ENCODE results near the gene AP4E1.

AP4E1 gene

DNA sequence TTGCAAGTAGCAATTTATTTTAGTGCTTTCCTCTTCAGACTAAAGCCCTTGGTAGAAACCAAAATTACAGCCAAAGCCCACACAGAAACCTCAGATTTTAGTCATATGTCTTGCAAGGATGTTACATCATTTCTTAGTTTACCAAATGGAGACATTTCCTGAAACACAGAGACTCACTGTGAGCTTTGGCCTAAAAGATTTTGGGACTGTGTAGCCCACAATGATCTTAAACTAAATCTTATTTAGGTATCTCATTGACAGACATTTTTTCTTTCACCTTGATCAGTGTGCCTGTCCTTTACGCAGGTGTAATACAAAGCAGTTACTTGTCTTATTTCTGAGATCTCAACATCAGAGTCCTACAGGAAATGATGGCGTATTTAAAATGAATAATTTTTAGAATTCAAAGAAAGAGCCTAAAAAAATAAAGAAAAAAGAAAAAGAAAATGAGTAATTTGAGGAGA, 27.8 kb upstream of the AP4E1 start:
- in situ Hi-C loops (cut with HindIII; ENCODE audit: low sequenced_read_pairs) = no loop called here
- H3K4me3 ChIP-seq (ENCODE audit: low read depth, low read length) = no peak overlapping the region
- DNase-seq (ENCODE audit: low read depth) = no peak
- TF ChIP-seq, protein P1, sequence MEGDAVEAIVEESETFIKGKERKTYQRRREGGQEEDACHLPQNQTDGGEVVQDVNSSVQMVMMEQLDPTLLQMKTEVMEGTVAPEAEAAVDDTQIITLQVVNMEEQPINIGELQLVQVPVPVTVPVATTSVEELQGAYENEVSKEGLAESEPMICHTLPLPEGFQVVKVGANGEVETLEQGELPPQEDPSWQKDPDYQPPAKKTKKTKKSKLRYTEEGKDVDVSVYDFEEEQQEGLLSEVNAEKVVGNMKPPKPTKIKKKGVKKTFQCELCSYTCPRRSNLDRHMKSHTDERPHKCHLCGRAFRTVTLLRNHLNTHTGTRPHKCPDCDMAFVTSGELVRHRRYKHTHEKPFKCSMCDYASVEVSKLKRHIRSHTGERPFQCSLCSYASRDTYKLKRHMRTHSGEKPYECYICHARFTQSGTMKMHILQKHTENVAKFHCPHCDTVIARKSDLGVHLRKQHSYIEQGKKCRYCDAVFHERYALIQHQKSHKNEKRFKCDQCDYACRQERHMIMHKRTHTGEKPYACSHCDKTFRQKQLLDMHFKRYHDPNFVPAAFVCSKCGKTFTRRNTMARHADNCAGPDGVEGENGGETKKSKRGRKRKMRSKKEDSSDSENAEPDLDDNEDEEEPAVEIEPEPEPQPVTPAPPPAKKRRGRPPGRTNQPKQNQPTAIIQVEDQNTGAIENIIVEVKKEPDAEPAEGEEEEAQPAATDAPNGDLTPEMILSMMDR (IDR thresholded peaks at IDR 0.05; ENCODE audit: low read depth, low read length, missing control alignments) = no peak

DNA sequence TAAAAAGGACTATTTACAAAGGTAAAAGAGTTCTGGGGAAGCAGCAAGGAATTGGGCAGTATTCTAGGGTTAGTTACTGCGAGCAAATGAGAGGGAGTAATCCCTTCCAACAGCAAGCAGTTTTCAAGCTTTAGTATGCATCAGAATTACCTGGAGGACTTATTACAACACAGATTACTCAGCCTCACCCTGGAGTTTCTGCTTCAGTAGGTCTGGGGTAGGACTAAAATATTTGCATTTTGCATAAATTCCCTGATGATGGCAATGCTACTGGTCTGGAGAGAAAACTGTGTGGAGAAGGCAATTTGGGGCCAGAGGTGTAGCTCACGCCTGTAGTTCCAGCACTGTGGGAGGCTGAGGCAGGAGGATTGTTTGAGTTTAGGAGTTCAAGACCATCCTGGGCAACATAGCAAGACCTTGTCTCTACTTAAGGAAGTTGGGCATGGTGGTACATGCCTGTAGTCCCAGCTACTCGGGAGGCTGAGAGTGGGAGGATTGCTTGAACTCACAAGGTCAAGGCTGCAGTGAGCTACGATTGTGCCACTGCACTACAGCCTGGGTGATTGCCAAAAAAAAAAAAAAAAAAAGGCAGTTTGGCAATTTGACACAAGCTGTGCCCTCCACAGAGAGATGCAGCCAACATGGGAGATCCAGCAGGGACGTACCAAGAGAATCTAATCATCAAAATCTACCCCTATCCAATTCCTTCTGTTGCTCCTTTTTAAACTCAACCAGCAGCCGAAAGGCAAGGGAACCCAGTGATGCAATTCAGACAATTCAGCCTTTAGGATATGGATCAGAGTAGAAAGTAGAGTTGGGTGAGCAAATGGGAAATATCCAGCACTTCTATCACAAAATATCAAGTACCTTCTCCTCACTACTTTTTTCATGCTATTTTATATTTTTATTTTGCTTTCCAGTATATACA, 27.1 kb upstream of the AP4E1 start:
- TF ChIP-seq, protein P1 (IDR thresholded peaks at IDR 0.05; ENCODE audit: low read depth, low read length, missing control alignments) = no peak
- in situ Hi-C loops (cut with HindIII; ENCODE audit: low sequenced_read_pairs) = no loop called here

DNA sequence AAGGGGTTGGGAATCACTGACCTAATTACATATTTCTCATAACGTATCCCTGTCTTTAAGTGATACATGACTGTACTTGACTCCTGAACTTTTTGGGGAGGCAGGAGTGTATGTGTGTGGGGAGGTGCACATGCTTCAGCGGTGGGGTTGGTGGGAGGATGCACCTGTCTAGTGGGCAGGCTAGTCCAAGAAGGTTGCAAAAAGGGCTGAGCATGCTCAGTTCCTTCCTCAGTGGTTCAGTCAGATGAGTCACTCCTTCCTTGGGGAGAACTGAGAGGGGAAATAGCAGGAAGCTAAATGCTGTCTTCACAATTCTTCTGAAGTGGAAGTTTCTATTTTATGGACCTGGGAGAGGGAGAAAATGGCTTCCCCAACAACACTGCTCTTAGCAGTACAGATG, 24.6 kb upstream of the AP4E1 start:
- DNase-seq (ENCODE audit: low read depth) = no peak
- TF ChIP-seq, protein P1 (IDR thresholded peaks at IDR 0.05; ENCODE audit: low read depth, low read length, missing control alignments) = no peak
- in situ Hi-C loops (cut with HindIII; ENCODE audit: low sequenced_read_pairs) = no loop called here
- no peak overlapping the region for H3K4me3 ChIP-seq (ENCODE audit: low read depth, low read length)

More for the DNA sequence above, 27.1 kb upstream of the AP4E1 start:
- no peak overlapping the region for H3K4me3 ChIP-seq (ENCODE audit: low read depth, low read length)
- DNase-seq (ENCODE audit: low read depth) = no peak

DNA sequence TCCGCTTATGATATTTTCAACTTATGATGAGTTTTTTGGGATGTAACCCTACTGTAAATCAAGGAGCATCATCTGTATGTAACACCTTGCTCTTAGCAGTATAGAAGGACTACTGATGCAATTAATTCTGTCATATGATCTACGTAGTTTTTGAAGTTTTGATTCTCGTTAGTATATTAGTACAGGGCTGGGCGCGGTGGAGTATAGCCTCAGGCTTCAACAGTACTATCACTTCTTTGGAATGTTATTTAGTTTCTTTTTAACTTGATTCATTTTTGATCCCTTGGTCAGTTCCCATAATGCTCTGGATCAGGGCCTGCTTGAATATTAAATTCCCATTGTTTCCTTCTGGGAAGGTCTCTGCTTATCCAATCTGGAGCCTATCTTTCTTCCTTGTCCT, 23.9 kb upstream of the AP4E1 start:
- no peak overlapping the region for H3K4me3 ChIP-seq (ENCODE audit: low read depth, low read length)
- no peak for DNase-seq (ENCODE audit: low read depth)
- in situ Hi-C loops (cut with HindIII; ENCODE audit: low sequenced_read_pairs) = no loop called here
- TF ChIP-seq, protein P1 (IDR thresholded peaks at IDR 0.05; ENCODE audit: low read depth, low read length, missing control alignments) = no peak

DNA sequence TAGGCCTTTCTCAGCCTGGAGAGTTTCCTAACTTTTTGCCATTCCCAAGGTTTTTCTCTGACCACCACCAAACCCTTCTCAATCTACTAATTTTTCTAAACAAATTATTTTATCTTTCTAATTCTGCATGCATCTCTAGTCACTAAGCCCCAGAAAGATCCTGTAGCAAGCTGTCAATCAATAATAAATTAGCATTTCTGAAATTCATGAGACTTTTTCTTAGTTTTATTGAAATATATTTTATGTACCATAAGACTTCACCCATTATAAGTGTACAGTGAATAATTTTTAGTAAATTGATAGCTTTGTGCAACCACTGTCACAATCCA, 22.4 kb upstream of the AP4E1 start:
- TF ChIP-seq, protein P1 (IDR thresholded peaks at IDR 0.05; ENCODE audit: low read depth, low read length, missing control alignments) = no peak
- in situ Hi-C loops (cut with HindIII; ENCODE audit: low sequenced_read_pairs) = no loop called here
- no peak for DNase-seq (ENCODE audit: low read depth)
- no peak overlapping the region for H3K4me3 ChIP-seq (ENCODE audit: low read depth, low read length)

DNA sequence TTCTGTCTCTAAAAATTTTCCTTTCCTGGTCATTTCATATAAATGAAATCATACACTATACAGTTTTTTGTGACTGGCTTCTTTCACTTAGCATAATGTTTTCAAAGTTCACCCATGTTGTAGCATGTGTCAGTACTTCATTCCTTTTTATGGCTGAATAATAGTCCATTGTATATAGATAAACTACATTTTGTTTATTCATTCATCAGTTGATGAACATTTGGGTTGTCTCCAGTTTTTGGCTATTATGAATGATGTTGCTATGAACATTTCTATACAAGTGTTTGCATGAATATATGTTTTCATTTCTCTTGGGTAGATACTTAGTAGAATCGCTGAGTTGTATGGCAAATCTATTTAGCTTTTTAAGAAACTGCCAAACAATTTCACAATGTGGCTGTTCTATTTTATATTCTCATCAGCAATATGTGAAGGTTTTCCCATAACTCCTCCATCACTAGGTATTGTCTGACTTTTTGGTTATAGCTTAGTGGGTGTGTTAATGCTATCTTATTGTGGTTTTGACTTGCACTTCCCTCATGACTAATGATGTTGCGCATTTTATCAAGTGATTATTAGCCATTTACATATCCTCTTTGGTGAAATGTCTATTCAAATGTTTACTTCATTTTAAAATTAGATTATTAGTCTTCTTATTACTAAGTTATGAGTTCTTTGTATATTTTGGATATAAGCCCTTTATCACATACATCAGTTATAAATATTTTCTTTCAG, 21.7 kb upstream of the AP4E1 start:
- TF ChIP-seq, protein P1 (IDR thresholded peaks at IDR 0.05; ENCODE audit: low read depth, low read length, missing control alignments) = no peak
- no peak overlapping the region for H3K4me3 ChIP-seq (ENCODE audit: low read depth, low read length)
- in situ Hi-C loops (cut with HindIII; ENCODE audit: low sequenced_read_pairs) = no loop called here
- DNase-seq (ENCODE audit: low read depth) = no peak
